GM19452 (cell line): ENCODE results near the gene AICDA.

Experiments
- ATAC-seq: cut with Tn5 transposase; IDR thresholded peaks from one replicate; pipeline ENCODE4 v1.9.1; 2021; ENCODE audit not compliant: unreplicated experiment

Gene AICDA

GRCh38 chr12:8559676-8560075 is 53.0 kb downstream of the AICDA start:
- ATAC-seq = no peak

DNA sequence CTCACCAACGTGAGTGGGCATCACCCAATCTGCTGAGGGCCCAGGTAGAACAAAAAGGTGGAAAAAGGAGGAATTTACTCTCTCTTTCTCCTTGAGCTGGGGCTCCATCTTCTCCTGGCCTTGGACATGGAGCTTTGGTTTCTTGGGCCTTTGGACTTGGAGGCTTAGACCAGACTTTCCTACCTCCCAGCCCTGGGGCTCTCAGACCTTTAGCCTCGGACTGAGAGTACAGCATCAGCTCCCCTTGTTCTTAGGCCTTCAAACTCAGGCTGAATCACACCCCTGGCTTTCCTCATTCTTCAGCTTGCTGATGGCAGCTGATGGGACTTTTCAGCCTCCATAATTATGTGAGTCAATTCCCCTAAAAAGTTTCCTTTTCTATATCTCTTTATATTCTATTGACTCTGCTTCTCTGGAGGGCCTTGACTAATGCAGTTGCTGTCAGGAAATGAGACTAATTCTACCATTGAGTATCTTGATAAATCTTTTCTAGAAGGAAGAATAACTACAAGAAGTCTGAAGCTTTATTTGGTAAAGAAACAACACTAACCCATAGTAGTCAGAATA is 56.0 kb downstream of the AICDA start:
- no peak for ATAC-seq

- no peak for ATAC-seq
Observed at GRCh38 chr12:8554451-8555195, 58.0 kb downstream of the AICDA start.

GRCh38 chr12:8553088-8553627 is 59.5 kb downstream of the AICDA start:
- ATAC-seq = no peak
